GM21786 (cell line): ENCODE measurements around the gene FAM9A.

Experiments used
- ATAC-seq: cut with Tn5 transposase; IDR thresholded peaks from one replicate; pipeline ENCODE4 v1.9.1; 2021; ENCODE audit not compliant: unreplicated experiment

The FAM9A gene

DNA sequence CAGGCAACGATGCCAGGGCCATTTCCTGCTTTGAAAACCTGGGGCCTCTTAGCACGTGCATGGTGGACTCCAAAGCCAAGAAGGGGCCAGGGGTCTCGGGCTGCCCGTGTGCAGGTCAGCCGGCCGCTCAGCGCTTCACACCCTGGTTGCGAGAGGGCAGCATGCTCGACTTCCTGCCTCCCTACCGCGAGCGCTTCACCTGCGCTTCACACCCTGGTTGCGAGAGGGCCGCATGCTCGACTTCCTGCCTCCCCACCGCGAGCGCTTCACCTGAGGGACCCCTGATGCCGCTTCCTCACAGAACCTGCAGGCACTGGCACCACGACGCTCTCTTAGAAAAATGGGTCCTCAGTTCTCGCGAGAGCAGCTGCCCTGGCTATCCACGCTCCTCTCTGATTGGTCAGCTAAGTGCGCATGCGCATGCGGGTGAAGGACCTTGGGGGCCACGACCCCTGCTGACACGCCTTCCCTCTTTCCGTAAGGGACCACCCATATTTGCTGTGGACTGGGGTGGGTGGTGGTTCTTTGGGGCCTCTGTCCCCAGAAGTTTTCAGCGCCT, at the start of gene FAM9A:
FAM9A (minus strand) TSS at position 343 of the 559 bp plus-strand sequence. CDS start 1,212 bp downstream, outside the sequence.
- ATAC-seq: no peak

DNA sequence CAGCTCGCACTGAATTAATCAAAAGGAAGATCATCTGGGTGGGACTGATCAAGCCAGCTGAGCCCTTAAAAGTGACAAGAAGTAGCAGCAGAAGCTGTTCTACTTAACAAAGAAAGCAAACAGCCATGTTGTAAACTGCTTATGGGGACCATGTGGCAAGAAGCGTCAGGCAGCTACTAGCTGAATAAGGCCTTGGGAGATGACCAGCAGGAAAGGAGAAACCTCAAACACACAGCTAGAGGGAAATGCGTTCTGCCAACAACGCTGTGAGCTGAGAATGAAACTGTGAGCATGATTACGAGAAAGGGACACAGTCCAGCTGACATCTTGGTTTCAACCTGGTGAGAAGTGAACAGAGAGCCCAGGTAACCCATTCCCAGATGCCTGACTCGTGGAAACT, 49.3 kb upstream of the FAM9A start:
- no peak for ATAC-seq

DNA sequence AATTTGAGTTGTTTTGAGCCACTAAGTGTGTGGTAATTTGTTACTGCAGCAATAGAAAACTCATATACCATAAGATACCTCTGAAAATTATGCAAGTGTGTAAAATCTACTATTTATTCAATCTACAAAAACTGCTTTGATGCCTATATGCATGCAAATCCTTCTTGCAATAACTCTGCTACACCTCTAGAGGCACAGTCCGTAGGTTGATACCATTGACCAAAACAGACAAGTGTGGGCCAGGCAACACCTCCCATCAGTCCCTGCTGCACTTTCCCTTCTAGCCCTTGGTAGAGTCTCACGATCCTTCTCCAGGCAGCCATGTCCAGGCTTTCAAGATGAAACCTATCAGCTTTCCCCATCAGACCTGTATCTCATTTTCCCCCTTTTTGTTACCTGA, 48.8 kb upstream of the FAM9A start:
- no peak for ATAC-seq

DNA sequence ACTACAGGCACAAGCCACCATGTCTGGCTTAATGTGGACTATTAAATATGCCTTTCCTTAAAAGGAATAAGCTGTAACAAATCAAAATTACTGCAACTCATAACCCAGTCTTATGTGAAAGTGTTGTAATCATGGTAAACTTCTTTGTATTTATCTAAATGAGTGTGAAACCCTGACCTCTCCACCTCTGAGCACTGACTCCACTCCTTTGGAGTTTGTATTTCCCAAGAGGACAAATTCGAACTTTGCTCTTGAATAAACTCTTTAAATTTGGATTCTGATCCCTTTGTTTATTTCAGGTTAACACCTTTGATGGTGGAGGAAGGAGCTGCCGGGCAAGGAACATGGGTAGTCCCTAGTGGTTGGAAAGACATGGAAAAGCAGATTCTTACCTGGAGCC, 48.3 kb upstream of the FAM9A start:
- no peak for ATAC-seq

DNA sequence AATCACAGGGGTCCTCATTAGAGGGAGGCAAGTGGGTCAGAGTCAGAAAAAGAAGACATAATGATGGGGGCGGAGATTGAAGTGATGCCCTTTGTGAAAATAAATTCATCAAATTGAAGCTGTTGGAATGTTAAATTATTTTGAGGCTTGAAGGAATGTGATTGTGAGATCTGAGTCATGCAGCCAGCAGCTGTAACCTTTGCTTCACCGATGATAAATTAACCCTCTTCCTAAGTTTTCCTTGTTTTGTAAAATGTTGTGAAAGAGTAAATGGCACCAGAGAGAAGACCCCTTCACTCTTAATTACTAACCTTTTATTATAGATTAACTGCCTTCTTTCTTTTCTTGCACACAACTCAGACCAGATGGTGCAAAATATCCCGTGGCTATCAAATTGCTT, 47.7 kb upstream of the FAM9A start:
- ATAC-seq: no peak

DNA sequence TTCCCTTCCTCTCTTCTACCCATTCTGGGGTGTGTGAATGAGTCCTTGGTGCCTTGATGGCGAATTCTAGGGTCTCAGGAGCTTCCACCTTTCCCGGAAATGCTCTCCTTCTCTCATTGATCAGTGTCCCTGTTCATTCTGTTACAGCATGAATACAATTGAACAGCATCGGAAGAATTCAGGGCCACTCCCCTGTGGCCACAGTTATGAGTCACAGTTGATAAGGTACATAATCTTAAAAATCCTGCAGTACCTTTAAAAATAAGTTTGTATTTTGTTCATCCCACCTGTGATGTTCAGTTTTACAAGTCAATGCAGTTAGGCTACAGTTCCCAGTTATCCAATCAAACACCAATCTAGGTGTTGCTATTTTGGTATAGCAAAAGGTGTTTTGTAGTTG, 47.3 kb upstream of the FAM9A start:
- ATAC-seq: no peak

DNA sequence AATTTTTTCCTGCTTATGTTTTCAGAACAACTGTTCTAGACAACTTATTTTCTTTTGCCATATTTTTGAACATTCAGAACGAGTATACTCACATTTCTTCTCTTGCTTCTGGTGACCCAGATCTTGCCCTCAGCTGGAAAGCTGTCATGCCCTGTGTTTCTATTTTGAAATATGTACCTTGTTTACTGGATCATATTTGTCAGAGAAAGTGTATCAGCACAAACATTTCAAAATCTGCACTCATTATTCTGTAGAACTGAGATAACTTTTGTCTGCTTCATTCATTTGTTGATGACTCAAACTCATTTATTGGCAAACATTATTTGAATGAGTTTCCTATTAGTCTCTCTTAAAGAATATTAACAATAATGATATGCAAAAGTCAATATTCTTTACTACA, 46.2 kb upstream of the FAM9A start:
- no peak for ATAC-seq

DNA sequence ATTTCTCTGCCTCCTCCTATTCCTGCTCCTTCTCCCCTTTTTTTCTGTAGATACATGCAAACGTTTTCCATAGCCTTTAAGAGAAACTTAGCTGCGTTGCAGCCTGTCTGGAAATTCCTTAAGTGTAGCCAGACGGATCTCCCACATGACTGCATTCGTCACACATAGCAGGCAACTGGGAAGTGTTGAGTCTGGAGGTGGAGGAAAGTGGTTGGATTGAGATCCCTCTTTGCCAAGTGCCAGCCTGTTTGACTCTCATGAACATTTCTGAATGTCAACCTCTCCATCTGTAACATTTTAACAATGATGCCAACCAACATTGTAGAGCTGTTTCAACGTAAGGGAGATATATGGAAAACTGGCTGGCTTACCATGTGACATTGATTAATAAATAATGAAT, 45.1 kb upstream of the FAM9A start:
- no peak for ATAC-seq

DNA sequence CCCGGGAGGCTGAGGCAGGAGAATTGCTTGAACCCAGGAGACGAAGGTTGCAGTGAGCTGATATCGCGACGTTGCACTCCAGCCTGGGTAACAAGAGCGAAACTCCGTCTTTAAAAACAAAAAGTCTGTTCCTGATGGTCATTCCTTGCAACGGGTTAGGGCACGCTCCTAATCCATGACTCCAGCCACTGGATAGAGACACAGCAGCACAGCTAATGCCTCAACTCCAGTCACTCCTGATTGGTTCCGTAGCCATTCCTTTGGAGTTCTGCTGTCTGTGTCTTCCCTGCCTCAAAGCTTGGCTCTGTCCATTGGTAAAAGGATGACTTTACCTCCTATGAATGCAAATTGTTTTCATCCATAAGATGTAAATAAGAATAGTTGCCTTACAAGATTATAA, 44.3 kb upstream of the FAM9A start:
- ATAC-seq: no peak

DNA sequence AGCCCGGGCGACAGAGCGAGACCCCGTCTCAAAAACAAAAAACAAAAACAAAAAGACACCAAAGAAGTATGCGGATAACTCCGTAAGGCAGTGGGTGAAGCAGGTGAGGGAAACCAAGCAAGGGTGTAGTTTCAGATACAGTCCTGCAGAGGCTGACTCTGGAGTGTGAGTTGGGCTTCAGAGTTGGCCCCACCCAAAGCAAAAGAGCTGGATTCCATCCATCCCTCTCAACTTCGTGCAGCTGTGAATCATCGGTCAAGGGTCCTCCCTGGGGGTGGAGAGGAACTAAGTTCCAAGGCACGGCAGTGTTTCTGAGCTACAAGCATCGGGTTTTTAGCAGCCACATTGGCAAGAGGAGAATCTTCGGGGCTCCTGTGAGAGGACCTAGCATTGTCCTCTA, 43.9 kb upstream of the FAM9A start:
- ATAC-seq: no peak

DNA sequence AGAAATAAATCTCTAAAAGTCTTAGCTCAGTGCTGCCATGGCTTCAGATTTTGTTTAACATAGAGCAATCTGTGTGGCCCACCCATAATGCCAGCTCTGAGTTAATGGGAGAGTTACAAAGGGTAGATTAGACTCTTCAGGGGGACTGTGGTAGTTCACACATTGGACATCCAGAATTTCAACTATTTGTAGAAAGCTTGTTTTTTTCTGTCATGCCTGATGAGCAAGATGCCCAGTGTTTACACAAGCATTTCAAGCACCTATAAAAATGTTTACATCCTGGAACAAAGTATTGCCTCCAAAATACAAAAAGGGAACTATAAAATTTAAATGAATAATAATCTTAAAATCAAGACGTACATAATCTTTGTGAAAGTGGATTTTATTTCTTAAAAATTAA, 43.0 kb upstream of the FAM9A start:
- no peak for ATAC-seq

DNA sequence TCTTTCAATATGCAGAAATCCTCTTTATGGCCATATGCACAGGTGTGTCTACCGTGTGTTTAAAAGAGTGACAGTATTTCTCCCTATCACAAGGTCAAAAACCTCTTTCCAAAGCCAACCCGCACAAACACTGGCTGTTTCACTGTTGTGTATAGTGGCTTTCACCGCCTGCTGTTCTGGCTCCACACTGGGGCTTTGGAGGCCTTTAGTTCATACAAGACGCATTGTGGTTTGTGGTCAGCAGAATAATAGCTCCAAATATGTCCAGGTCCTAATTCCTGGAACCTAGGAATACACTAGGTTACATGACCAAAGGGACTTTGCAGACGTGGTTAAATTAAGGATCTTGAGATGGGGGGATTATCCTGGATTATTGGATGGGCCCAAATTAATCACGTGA, 40.7 kb upstream of the FAM9A start:
- ATAC-seq: no peak

DNA sequence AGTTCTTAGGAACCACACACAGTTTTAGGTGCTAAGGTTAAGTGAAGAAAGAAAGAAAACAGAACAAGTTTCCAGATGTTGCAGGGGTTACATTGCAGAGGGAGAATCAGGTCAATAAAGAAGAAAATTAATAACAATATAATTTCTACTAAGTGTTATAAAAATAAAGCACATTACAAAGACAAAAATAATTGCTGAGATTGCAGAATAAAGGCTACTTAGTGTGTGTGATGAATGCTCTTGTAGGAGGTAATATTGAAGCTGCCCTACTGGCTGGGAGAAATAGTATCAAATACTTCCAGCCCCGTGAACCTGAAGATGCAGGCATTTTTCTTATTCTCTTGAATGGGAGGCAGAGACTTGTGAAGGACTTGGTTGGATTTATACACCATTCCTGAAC, 33.2 kb upstream of the FAM9A start:
- no peak for ATAC-seq

DNA sequence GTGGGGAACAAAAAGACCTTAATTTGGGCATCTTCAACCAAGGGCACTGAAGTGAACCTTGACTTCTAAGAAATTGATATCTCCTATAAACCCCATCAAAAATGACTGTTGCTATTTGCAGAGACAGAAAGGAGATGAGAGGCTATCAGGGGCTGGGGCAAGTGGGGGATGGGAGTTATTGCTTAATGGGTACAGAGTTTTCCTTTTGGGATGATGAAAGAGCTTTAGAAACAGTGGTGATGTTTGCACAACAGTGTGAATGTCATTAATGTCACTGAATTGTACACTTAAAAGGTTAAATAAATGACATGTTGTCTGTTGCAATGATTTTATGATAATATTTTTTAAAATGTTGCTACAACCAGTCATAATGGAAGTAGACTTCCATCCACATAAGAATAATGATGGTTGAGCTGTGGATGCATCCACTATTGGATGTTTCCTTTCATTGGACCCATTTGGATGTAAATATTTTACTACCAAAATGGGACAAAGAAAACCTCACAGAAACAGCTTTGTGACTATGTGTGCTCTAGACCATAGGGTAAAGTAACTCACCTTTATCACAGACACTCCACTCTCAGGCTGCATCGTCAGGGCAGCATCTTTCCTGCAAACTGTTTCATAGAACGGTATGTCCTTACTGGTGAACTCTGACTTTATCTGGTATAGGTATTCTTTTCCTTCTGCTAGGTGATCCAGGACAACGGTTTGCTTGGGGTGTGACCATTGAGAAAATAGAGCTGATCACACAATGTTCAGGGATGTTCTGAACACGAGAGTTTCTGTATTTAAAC, 31.6 kb upstream of the FAM9A start:
- ATAC-seq: no peak

DNA sequence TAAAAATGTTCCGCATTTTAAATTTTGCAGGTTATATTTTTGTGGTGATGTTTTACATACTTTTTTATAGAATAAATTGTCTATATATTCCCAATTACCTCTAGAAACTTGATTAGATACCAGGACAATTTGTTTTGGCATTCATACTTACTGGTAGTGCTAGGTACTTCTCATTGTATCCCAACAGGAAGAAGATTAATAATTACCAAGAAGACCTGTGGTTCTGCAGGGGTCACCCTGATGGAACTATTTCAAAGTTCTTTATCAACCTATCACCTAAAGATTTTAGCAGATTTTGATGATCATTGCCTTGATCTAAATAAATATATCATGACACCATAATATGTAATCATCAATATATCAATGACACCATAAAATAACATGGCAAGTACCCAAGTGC, 22.5 kb upstream of the FAM9A start:
- no peak for ATAC-seq

DNA sequence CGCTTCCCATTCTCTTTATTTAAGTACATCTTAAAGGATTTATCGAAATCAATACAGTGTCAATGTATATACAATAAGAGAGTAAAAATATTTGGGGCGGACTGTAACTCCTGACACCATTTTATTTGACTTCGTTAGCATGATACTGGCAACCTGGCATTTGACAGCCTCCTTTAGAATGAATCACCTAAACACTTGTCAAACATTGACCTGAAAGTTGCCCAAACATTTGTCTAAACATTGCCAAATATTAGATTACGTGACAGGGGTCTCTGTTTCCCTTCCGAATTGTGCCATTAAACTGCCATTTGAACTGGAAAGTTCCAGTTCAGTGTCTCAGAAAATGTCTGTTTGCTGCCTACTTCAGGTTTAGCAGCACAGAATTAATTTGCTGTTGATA, 20.8 kb upstream of the FAM9A start:
- no peak for ATAC-seq

DNA sequence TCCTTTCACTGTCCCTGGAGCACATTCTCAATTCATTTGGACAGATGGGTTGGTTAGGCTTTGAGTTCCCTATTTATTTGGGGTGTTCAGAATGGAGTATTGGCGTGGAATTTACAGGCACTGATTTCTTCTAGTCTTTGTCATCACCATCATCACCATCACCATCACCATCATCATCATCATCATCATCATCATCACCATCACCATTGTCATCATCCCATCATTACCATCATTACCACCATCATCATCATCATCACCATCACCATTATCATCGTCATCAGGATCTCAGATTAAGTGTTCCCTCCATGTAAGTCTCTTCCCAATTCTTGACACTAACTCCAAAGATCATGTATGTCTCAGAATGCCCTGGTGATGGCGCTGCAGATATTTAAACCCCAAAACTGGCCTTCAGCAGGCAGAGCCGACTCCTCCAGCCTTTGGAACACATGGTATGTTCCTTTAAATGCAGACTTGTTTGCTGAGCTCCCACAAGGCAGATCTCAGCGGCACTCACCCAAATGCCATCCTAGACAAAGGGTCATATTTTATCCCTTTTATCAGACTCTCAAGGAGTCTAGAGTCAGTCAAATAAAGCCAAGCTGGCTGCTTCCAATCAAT, 19.8 kb upstream of the FAM9A start:
- no peak for ATAC-seq

DNA sequence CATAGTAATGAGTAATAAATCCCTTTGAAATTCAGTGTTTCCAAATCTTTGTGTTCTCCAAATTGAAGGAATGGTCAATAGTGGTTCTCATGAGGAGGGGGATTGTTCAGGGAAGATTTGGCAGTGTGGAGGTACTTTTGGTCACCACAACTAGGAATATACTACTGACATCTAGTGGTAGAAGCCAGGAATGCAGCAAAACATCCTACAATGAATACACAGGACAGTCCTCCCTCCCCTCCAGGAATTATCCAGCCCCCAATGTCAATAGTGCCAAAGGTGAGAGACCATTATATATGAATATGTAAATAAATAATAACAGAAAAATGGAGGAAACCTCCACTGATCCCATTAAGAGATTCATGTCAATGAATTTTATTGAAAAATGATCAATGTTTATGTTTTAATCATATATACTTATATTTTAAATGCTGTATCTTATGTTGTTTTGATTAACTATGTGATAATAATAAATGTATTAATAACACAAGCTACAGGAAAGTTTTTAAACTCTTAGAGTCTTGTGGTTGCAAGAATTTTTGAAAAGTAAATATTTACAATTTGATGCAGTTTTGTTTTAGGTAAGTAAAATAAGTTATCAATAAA, 14.4 kb upstream of the FAM9A start:
- ATAC-seq: no peak

DNA sequence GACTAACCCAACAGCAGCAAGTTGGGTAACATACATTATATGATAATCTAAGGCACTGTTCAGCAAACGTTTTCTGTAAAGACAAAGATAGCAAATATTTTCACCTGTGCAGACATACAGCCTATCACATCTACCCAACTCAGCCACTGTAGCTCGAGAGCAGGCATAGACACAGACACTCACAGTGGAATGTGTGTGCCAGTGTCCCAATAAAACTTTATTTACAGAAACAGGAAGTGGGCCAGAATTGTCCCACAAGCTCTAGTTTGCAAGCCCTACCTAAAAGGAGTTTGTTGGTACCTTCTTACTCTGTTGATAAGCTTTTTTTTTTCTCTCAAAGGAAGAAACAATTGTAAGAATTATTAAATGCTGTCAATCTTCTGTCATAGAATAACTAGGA, 11.9 kb upstream of the FAM9A start:
- ATAC-seq: no peak

DNA sequence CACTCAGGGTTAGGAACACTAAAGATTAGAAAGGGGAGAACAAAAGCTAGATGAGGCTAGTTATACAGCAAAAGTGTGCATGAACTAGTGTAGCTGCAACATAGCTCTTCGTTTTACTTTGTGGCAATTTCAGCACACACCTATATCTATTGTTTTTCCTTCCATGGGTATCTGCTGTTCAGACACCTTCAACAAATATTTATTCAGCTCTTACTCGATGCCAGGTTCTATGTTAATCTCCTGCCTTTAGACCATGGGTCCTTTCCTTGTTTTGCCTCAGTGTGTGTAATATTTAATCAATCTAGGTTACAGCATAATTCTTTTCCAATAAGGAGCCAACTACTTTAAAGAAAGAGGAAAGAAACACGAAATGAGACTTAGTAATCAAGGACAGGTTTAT, 10.4 kb upstream of the FAM9A start:
- no peak for ATAC-seq

DNA sequence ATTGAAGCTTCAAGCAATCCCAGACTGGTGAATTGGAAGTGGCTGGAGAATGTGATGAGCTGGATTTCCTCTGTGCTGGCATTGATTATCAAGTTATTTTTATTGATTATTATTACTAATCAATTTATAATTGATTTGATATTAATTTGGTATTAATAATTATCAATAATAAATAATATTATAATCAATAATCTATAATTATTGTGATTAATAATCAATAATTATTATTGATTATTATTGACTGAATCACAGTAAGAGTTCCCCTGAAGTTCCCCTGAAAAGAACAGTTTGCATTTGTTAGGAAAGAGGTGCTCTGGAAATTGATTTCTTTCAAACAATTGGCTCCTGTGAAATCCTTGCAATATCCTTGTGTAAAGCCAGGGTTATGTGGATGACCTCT, 7.5 kb upstream of the FAM9A start:
- no peak for ATAC-seq

DNA sequence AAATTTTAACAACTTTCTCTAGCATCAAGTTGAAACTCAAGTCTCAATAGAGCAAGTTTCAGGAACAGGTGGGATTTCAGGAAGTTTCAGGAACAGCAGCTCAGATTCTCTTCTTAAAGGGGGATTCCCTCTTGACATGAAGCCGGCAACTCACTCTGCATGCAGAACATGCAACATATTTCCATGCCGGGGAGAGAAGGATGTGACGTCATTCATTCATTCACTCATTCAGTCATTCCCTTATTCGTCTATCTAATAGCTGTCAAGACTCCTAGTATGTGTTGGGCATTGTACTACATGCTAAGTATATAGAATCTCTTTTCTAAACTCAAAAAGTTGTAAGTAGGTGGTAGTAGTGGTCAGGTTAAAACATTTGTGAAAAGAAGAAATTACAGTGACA, 4.8 kb upstream of the FAM9A start:
- ATAC-seq: no peak
